ENCODE results near the gene ICAM2.

Gene ICAM2

GRCh38 chr17:64020056-64020766 is at the start of gene ICAM2:
TSS of gene ICAM2 (minus strand) at chr17:64020633. CDS start at chr17:64006691, 13,942 bp downstream.
- Histone ChIP-seq H3K27me3 (replicated peaks) (no peaks in the 10 kb centered on the region), H3K4me3 (ENCODE audit: low read depth, low read length) (no peak within 1 kb of the TSS), H3K36me3 (replicated peaks) (no peaks in the 10 kb centered on the region), H3K27ac (no peak within 1 kb of the TSS)
- DNase-seq = no peak
- in situ Hi-C loops (cut with HindIII; ENCODE audit: low pct_ligation_motif_present, low sequenced_read_pairs) = no loop called here
- TF ChIP-seq, protein P1, sequence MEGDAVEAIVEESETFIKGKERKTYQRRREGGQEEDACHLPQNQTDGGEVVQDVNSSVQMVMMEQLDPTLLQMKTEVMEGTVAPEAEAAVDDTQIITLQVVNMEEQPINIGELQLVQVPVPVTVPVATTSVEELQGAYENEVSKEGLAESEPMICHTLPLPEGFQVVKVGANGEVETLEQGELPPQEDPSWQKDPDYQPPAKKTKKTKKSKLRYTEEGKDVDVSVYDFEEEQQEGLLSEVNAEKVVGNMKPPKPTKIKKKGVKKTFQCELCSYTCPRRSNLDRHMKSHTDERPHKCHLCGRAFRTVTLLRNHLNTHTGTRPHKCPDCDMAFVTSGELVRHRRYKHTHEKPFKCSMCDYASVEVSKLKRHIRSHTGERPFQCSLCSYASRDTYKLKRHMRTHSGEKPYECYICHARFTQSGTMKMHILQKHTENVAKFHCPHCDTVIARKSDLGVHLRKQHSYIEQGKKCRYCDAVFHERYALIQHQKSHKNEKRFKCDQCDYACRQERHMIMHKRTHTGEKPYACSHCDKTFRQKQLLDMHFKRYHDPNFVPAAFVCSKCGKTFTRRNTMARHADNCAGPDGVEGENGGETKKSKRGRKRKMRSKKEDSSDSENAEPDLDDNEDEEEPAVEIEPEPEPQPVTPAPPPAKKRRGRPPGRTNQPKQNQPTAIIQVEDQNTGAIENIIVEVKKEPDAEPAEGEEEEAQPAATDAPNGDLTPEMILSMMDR (IDR thresholded peaks at IDR 0.05; ENCODE audit: low read depth, low read length, missing control alignments) = no peak

DNA sequence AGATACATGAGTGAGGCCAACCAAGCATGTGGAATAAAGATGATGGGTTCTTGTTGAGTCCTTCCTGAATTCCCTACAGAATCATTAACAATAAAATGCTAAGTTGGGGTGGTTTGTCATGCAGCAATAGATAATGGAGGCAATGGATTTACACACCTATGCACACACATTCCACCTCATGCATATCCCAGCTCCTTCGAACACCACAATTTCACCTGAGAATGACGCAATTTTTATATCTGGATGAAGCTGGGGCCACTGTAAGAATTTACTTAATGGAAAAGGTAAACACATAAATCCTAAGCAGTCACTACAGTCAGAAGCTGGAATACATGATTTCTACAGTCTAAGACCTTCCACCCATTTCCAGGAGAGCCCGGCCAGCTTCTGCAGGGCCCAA is 49.8 kb upstream of the ICAM2 start:
- DNase-seq = no peak
- Histone ChIP-seq H3K4me3 (ENCODE audit: low read depth, low read length) (no peak overlapping the region), H3K27me3 (replicated peaks) (no peaks in the 10 kb centered on the region), H3K36me3 (replicated peaks) (peaks cover 25% of the 10 kb centered on the region), H3K27ac (no peak overlapping the region)
- in situ Hi-C loops (cut with HindIII; ENCODE audit: low pct_ligation_motif_present, low sequenced_read_pairs) = no loop called here
- TF ChIP-seq, protein P1 (IDR thresholded peaks at IDR 0.05; ENCODE audit: low read depth, low read length, missing control alignments) = no peak

GRCh38 chr17:64069143-64069542 is 48.7 kb upstream of the ICAM2 start:
- no peak for DNase-seq
- no peaks in the 10 kb centered on the region for H3K27me3 ChIP-seq (replicated peaks)
- in situ Hi-C loops (cut with HindIII; ENCODE audit: low pct_ligation_motif_present, low sequenced_read_pairs) = no loop called here
- TF ChIP-seq, protein P1 (IDR thresholded peaks at IDR 0.05; ENCODE audit: low read depth, low read length, missing control alignments) = no peak
- H3K36me3 ChIP-seq (replicated peaks) = peaks cover 25% of the 10 kb centered on the region
- no peak overlapping the region for H3K4me3 ChIP-seq (ENCODE audit: low read depth, low read length)
- H3K27ac ChIP-seq = no peak overlapping the region

GRCh38 chr17:64067657-64068056 is 47.2 kb upstream of the ICAM2 start:
- in situ Hi-C loops (cut with HindIII; ENCODE audit: low pct_ligation_motif_present, low sequenced_read_pairs) = no loop called here
- DNase-seq = no peak
- Histone ChIP-seq H3K36me3 (replicated peaks) (peaks cover 25% of the 10 kb centered on the region), H3K27me3 (replicated peaks) (no peaks in the 10 kb centered on the region), H3K27ac (no peak overlapping the region), H3K4me3 (ENCODE audit: low read depth, low read length) (no peak overlapping the region)
- TF ChIP-seq, protein P1 (IDR thresholded peaks at IDR 0.05; ENCODE audit: low read depth, low read length, missing control alignments) = no peak

DNA sequence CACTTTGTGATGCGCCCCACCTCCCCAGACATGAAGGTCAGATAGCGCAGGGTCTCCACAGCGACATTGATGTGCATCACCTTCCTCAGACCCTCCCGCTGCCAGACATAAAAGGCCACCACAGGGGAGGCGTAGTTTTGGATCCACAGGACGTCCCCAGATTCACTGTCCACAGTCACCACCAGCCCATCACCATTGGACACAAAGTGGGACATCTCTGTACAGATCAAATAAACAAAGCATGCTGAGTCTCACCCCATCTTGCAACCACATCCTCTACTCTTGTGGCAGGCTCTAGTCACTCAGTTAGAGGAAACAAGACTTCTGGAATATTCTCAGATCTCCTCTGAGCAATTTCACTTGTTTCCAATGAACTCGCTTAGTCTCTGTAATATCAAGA is 46.3 kb upstream of the ICAM2 start:
- H3K4me3 ChIP-seq (ENCODE audit: low read depth, low read length) = no peak overlapping the region
- DNase-seq = no peak
- TF ChIP-seq, protein P1 (IDR thresholded peaks at IDR 0.05; ENCODE audit: low read depth, low read length, missing control alignments) = no peak
- in situ Hi-C loops (cut with HindIII; ENCODE audit: low pct_ligation_motif_present, low sequenced_read_pairs) = no loop called here
- no peaks in the 10 kb centered on the region for H3K27me3 ChIP-seq (replicated peaks)
- H3K36me3 ChIP-seq (replicated peaks) = peaks cover 24% of the 10 kb centered on the region
- no peak overlapping the region for H3K27ac ChIP-seq

- Histone ChIP-seq H3K4me3 (ENCODE audit: low read depth, low read length) (no peak overlapping the region), H3K27me3 (replicated peaks) (no peaks in the 10 kb centered on the region), H3K27ac (no peak overlapping the region), H3K36me3 (replicated peaks) (peaks cover 20% of the 10 kb centered on the region)
- DNase-seq = no peak
- in situ Hi-C loops (cut with HindIII; ENCODE audit: low pct_ligation_motif_present, low sequenced_read_pairs) = no loop called here
- TF ChIP-seq, protein P1 (IDR thresholded peaks at IDR 0.05; ENCODE audit: low read depth, low read length, missing control alignments) = no peak
These were observed 44.7 kb upstream of the ICAM2 start for GRCh38 chr17:64065161-64065560.
